AG04450 (cell line): ENCODE data around the gene HIC1. TPM values are rescaled to one million over a fixed set of nuclear protein-coding genes. Genes with fewer than 3 reads are reported as not detected.
A peak's percentile ranks its signal among the peaks of the same experiment; 100 is the strongest.

ENCODE experiments used
- CTCF ChIA-PET: fragments of 300-600, 350-600 bp; formaldehyde crosslinking; extraction: SDS; loops from one replicate; lab custom pipeline; 2022; ENCODE audit warnings: antibody characterized with exemption, inconsistent platforms; lab: Charles Lee
- POLR2A ChIA-PET: fragments of 350-600 bp; formaldehyde crosslinking; extraction: SDS; loops from one replicate; lab custom pipeline; 2021; ENCODE audit warnings: antibody characterized with exemption, inconsistent platforms; lab: Yijun Ruan, JAX
- DNase-seq: peaks from one replicate; pipeline ENCODE4 v3.0.0-alpha.2; 2011; ENCODE audit warnings: low read depth, low spot score
- H3K27ac ChIP-seq: one replicate; pipeline ENCODE4 v1.5.1; 2012; ENCODE audit warnings: low read depth, low read length, control low read depth
- H3K27me3 ChIP-seq: one replicate; pipeline ENCODE4 v1.6.0; 2012; ENCODE audit warnings: low read length; ENCODE audit not compliant: control insufficient read depth, insufficient read depth
- H3K4me3 ChIP-seq: 2 replicates; pipeline ENCODE4 v1.5.1; 2011; ENCODE audit warnings: mild to moderate bottlenecking, low read depth, low read length, control low read depth
- H3K9me3 ChIP-seq: 2 replicates; pipeline ENCODE4 v1.5.1; 2012; ENCODE audit warnings: low read length; ENCODE audit not compliant: control insufficient read depth, insufficient read depth
- CTCF ChIP-seq: IDR thresholded peaks from 2 replicates; pipeline ENCODE4 v1.5.1; 2011; ENCODE audit warnings: low read depth, low read length, control low read depth, inconsistent platforms
- polyA plus RNA-seq: library from polyadenylated mRNA; depleted of rRNA; stranded (reverse); fragments of >200 nt; gene quantifications from 2 replicates; pipeline ENCODE4 v1.2.3, GENCODE V29; 2011

HIC1 gene
- polyA plus RNA-seq, 1 experiment = 12.7 TPM

GRCh38 chr17:2090210-2090641 is 35.3 kb downstream of the HIC1 start:
- no peak overlapping the region for H3K27ac ChIP-seq
- no peaks in the 10 kb centered on the region for H3K27me3 ChIP-seq
- no peak overlapping the region for H3K4me3 ChIP-seq
- no peaks in the 10 kb centered on the region for H3K9me3 ChIP-seq
- TF ChIP-seq CTCF = no peak
- ChIA-PET POLR2A (interaction anchor here (0.7 to 1.7 kb wide), 4 partner anchors 13 to 213 kb away, joined by 3 to 9 read pairs (median 4); partner anchors contain the start of genes SMG6 and SRR), CTCF (interaction anchor here (0.7 to 2.3 kb wide), 6 partner anchors 22 to 277 kb away, joined by 3 to 13 read pairs (median 3); no protein-coding TSS in a partner anchor)
- DNase-seq = no peak

- H3K4me3 ChIP-seq = no peak overlapping the region
- peak; percentile 70 for TF ChIP-seq CTCF
- H3K27ac ChIP-seq = peak overlapping the region; percentile 33
- ChIA-PET POLR2A (interaction anchor here (0.6 to 1.7 kb wide), 10 partner anchors 9 to 171 kb away, joined by 3 to 11 read pairs (median 4); no protein-coding TSS in a partner anchor), CTCF (interaction anchor here (1.0 to 2.3 kb wide), 5 partner anchors 30 to 173 kb away, joined by 3 to 13 read pairs (median 5); no protein-coding TSS in a partner anchor)
- peak; percentile 82 for DNase-seq
- no peaks in the 10 kb centered on the region for H3K27me3 ChIP-seq
- H3K9me3 ChIP-seq = no peaks in the 10 kb centered on the region
Observed at GRCh38 chr17:2090804-2091534, 36.1 kb downstream of the HIC1 start.

GRCh38 chr17:2092253-2092652 is 37.4 kb downstream of the HIC1 start:
- no peak for DNase-seq
- H3K27me3 ChIP-seq = no peaks in the 10 kb centered on the region
- ChIA-PET POLR2A (interaction anchor here (0.7 to 1.7 kb wide), 2 partner anchors 10 to 76 kb away, joined by 5 to 11 read pairs; no protein-coding TSS in a partner anchor), CTCF (interaction anchor here (0.6 to 2.3 kb wide), 5 partner anchors 20 to 297 kb away, joined by 3 to 13 read pairs (median 6); no protein-coding TSS in a partner anchor)
- H3K4me3 ChIP-seq = no peak overlapping the region
- H3K9me3 ChIP-seq = no peaks in the 10 kb centered on the region
- H3K27ac ChIP-seq = peak overlapping the region; percentile 1
- no peak for TF ChIP-seq CTCF

GRCh38 chr17:2093349-2093748 is 38.4 kb downstream of the HIC1 start:
- Histone ChIP-seq H3K9me3 (no peaks in the 10 kb centered on the region), H3K27ac (no peak overlapping the region), H3K4me3 (no peak overlapping the region), H3K27me3 (no peaks in the 10 kb centered on the region)
- ChIA-PET POLR2A (interaction anchor here (0.5 to 0.8 kb wide), 2 partner anchors 147 to 377 kb away, joined by 3 read pairs; no protein-coding TSS in a partner anchor), CTCF (interaction anchor here (0.7 to 1.4 kb wide), 2 partner anchors 29 to 177 kb away, joined by 4 read pairs; no protein-coding TSS in a partner anchor)
- DNase-seq = no peak
- no peak for TF ChIP-seq CTCF
